ENCODE results near the gene RBMS1.

- TF ChIP-seq CTCF (IDR thresholded peaks at IDR 0.05 in 4 of 5, conservative IDR thresholded peaks at IDR 0.05 in 1 of 5) (no peak), POLR2A (IDR thresholded peaks at IDR 0.05) (no peak)
These were observed 176.2 kb downstream of the RBMS1 start for GRCh38 chr2:160317181-160318099.
